Activated gamma-delta T cell treated with Interleukin-2 at 50 U/mL for 16 hours (primary cell): ENCODE data around the gene EXOSC5.

Experiments
- DNase-seq: peaks from one replicate; pipeline ENCODE4 v3.0.0-alpha.2; 2020

The EXOSC5 gene

GRCh38 chr19:41341669-41342490 is 55.3 kb downstream of the EXOSC5 start:
- no peak for DNase-seq

- no peak for DNase-seq
Observed at GRCh38 chr19:41339936-41340335, 57.2 kb downstream of the EXOSC5 start.
